Glutamatergic neuron (in vitro differentiated cells): Measurements from ENCODE around the gene CUL7. TPM values are rescaled to one million over a fixed set of nuclear protein-coding genes. Genes with fewer than 3 reads are reported as not detected.
A peak's percentile ranks its signal among the peaks of the same experiment; 100 is the strongest.

ENCODE experiments used
- DNase-seq: peaks from one replicate; pipeline ENCODE4 v3.0.0; 2022
- H3K27ac Mint-ChIP-seq: one replicate; pipeline ENCODE4 v1.8.0; 2020; ENCODE audit warnings: mild to moderate bottlenecking, mixed read lengths, inconsistent platforms; ENCODE audit not compliant: unreplicated experiment
- H3K27me3 Mint-ChIP-seq: one replicate; pipeline ENCODE4 v1.8.0; 2020; ENCODE audit warnings: mild to moderate bottlenecking, moderate library complexity, mixed read lengths, inconsistent platforms; ENCODE audit not compliant: unreplicated experiment
- H3K36me3 Mint-ChIP-seq: one replicate; pipeline ENCODE4 v1.8.0; 2020; ENCODE audit warnings: mild to moderate bottlenecking, mixed read lengths, inconsistent platforms; ENCODE audit not compliant: unreplicated experiment
- H3K4me1 Mint-ChIP-seq: one replicate; pipeline ENCODE4 v1.8.0; 2020; ENCODE audit warnings: mild to moderate bottlenecking, low read depth, mixed read lengths, inconsistent platforms; ENCODE audit not compliant: unreplicated experiment
- H3K4me3 Mint-ChIP-seq: one replicate; pipeline ENCODE4 v1.8.0; 2020; ENCODE audit warnings: mild to moderate bottlenecking, mixed read lengths, inconsistent platforms; ENCODE audit not compliant: unreplicated experiment
- H3K9me3 Mint-ChIP-seq: one replicate; pipeline ENCODE4 v1.8.0; 2020; ENCODE audit warnings: mild to moderate bottlenecking, moderate library complexity, mixed read lengths, inconsistent platforms; ENCODE audit not compliant: unreplicated experiment
- CTCF ChIP-seq: fragments of 200-600 bp; sonication (generic); IDR thresholded peaks from one replicate; pipeline ENCODE4 v1.5.0; 2021; ENCODE audit not compliant: partially characterized antibody, unreplicated experiment
- total RNA-seq: library from RNA; stranded (reverse); fragmentation: NEBNext Ultra II Directional; extraction: Animal tissue kit (Norgen Biotek cat#: 25700); gene quantifications from one replicate; pipeline ENCODE4 v1.2.1, GENCODE V29; 2021; ENCODE audit not compliant: unreplicated experiment

CUL7 gene
- total RNA-seq, 1 donor from 2014 or later, result 43.3 TPM

GRCh38 chr6:43038727-43039126, 14.9 kb downstream of the CUL7 start:
- H3K4me3 Mint-ChIP-seq, result no peak overlapping the region
- TF ChIP-seq CTCF, result no peak
- no peak overlapping the region for H3K27ac Mint-ChIP-seq
- H3K27me3 Mint-ChIP-seq, result peaks cover 8% of the 10 kb centered on the region
- H3K9me3 Mint-ChIP-seq, result no peaks in the 10 kb centered on the region
- H3K36me3 Mint-ChIP-seq, result no peaks in the 10 kb centered on the region
- no peak for DNase-seq
- peaks cover 2% of the 10 kb centered on the region for H3K4me1 Mint-ChIP-seq

DNA sequence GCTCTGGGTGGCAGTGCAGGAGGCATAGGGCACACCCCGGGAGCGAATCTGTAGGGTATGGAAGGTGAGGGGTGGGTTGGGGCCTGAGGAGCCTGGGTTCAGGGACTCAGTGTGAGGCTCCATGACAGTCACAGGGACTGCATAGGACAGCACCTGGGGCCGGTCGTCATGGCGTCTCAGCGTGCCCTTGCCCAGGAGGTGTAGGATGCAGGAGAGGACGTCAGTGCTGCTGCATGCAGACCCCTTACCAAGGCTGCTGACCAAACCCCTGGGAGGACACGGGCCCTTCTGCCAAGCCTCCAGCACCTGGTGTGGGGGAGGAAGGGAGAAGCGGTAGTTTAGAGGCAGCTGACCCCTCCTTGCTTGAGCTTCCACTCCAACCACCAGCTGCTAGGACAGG, 15.9 kb downstream of the CUL7 start:
- Mint-ChIP-seq H3K9me3 (no peaks in the 10 kb centered on the region), H3K27ac (no peak overlapping the region), H3K4me1 (peaks cover 2% of the 10 kb centered on the region), H3K36me3 (no peaks in the 10 kb centered on the region), H3K27me3 (peaks cover 8% of the 10 kb centered on the region), H3K4me3 (no peak overlapping the region)
- DNase-seq, result no peak
- no peak for TF ChIP-seq CTCF

DNA sequence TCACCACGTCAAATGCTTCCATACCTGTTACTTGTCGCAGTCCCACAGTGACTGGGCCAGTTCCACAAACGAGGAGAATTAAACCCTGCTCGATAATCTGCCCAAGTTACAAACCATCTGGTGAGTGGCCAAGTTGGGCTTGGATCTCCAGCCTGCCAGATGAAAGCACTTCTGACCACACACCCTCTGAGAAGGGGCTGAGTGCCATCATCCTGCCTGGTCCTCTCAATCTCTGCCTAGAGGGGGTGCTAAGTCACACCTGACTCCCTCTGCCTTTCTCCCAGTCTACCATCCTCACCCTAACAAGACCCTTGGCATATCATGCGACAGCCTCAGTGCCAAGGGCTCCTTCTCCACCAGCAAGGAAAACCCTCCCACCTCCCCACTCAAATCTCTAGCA, 16.5 kb downstream of the CUL7 start:
- H3K27ac Mint-ChIP-seq, result no peak overlapping the region
- no peaks in the 10 kb centered on the region for H3K9me3 Mint-ChIP-seq
- H3K27me3 Mint-ChIP-seq, result peaks cover 7% of the 10 kb centered on the region
- no peak for TF ChIP-seq CTCF
- H3K4me3 Mint-ChIP-seq, result no peak overlapping the region
- H3K4me1 Mint-ChIP-seq, result peaks cover 2% of the 10 kb centered on the region
- no peak for DNase-seq
- no peaks in the 10 kb centered on the region for H3K36me3 Mint-ChIP-seq

GRCh38 chr6:43036712-43037111, 16.9 kb downstream of the CUL7 start:
- Mint-ChIP-seq H3K36me3 (no peaks in the 10 kb centered on the region), H3K4me1 (peaks cover 2% of the 10 kb centered on the region), H3K9me3 (no peaks in the 10 kb centered on the region), H3K27me3 (peaks cover 7% of the 10 kb centered on the region), H3K4me3 (no peak overlapping the region), H3K27ac (no peak overlapping the region)
- no peak for DNase-seq
- TF ChIP-seq CTCF, result no peak

DNA sequence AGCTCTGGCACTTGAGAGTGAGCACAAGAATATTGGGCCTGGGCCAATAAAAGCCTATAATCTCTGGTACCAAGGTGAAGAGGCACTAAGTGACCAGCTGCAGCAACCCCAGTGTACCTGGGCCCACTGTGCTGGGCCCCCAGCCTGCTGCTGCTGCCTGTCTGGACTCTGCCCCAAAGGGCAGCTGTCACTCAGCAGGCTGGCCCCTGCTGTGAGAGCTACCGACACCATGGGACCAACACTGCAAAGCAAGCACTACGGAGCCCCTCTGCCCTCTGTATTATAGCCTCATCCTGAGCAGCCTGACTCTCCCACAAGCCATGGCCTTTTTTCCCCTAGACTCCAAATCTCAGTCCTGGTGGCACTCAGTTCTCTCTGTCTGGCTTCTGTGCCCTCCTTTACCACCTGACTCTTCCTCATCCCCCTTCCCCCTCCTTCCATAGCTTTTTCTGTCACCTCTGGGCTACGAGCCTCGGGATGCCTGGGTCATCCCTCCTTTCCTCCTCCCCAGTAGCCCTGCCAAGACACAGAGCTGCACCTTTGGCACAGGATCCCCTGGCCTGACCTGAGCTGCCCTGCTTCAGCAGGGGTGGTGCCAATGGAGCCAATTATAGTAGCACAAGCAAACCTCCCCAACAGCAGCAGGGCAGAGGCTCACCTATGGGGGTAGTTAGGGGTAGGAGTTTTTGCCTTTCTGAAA, 18.0 kb downstream of the CUL7 start:
- TF ChIP-seq CTCF, result no peak
- Mint-ChIP-seq H3K9me3 (no peaks in the 10 kb centered on the region), H3K4me1 (peaks cover 2% of the 10 kb centered on the region), H3K27me3 (peaks cover 7% of the 10 kb centered on the region), H3K4me3 (no peak overlapping the region), H3K36me3 (no peaks in the 10 kb centered on the region), H3K27ac (peak overlapping the region; percentile 55)
- no peak for DNase-seq
